HG03135 (cell line): ENCODE measurements around the gene SLC2A9.

ENCODE experiments used
- ATAC-seq: cut with Tn5 transposase; IDR thresholded peaks from one replicate; pipeline ENCODE4 v1.9.1; 2021; ENCODE audit warnings: mild to moderate bottlenecking, moderate library complexity; ENCODE audit not compliant: unreplicated experiment

The SLC2A9 gene

GRCh38 chr4:10021653-10022023 lies 341 bp upstream of the SLC2A9 start:
- no peak for ATAC-seq

GRCh38 chr4:10020106-10020505 lies 1.2 kb downstream of the SLC2A9 start:
- ATAC-seq: no peak

- no peak for ATAC-seq
Measured at GRCh38 chr4:10019521-10020051, 1.7 kb downstream of the SLC2A9 start.

GRCh38 chr4:10018818-10019461 lies 2.4 kb downstream of the SLC2A9 start:
- ATAC-seq: peak; percentile 97

GRCh38 chr4:10017037-10017893 lies 4.0 kb downstream of the SLC2A9 start:
- no peak for ATAC-seq

- ATAC-seq: no peak
Measured at GRCh38 chr4:10016169-10016568, 5.1 kb downstream of the SLC2A9 start.

GRCh38 chr4:10015140-10015753 lies 6.0 kb downstream of the SLC2A9 start:
- no peak for ATAC-seq

GRCh38 chr4:10013722-10014121 lies 7.6 kb downstream of the SLC2A9 start:
- no peak for ATAC-seq

- ATAC-seq: no peak
Measured at GRCh38 chr4:10011885-10012284, 9.4 kb downstream of the SLC2A9 start.

GRCh38 chr4:10011277-10011676 lies 10.0 kb downstream of the SLC2A9 start:
- no peak for ATAC-seq

- ATAC-seq: no peak
Measured at GRCh38 chr4:10009861-10010500, 11.3 kb downstream of the SLC2A9 start.

GRCh38 chr4:10008609-10009005 lies 12.7 kb downstream of the SLC2A9 start:
- no peak for ATAC-seq

- ATAC-seq: peak; percentile 43
Measured at GRCh38 chr4:10007793-10008608, 13.3 kb downstream of the SLC2A9 start.

- ATAC-seq: peak; percentile 34
Measured at GRCh38 chr4:10007436-10007740, 13.9 kb downstream of the SLC2A9 start.

- peak; percentile 6 for ATAC-seq
Measured at GRCh38 chr4:10006601-10007435, 14.5 kb downstream of the SLC2A9 start.

- ATAC-seq: no peak
Measured at GRCh38 chr4:10006231-10006600, 15.1 kb downstream of the SLC2A9 start.

GRCh38 chr4:10005632-10006031 lies 15.7 kb downstream of the SLC2A9 start:
- no peak for ATAC-seq

GRCh38 chr4:10003666-10004065 lies 17.6 kb downstream of the SLC2A9 start:
- no peak for ATAC-seq

GRCh38 chr4:10002278-10002677 lies 19.0 kb downstream of the SLC2A9 start:
- ATAC-seq: no peak

GRCh38 chr4:10001757-10002156 lies 19.5 kb downstream of the SLC2A9 start:
- no peak for ATAC-seq
